ENCODE measurements around the gene RPS4Y2.

The RPS4Y2 gene

GRCh38 chrY:20755808-20756207 is at the start of gene RPS4Y2:
RPS4Y2 (plus strand) TSS chrY:20756108; CDS start chrY:20756164, 56 bp downstream.
- no peak for DNase-seq

- DNase-seq: no peak
These were observed 41.5 kb upstream of the RPS4Y2 start for GRCh38 chrY:20714391-20714790.

- DNase-seq: no peak
These were observed 29.6 kb upstream of the RPS4Y2 start for GRCh38 chrY:20726184-20726907.

GRCh38 chrY:20735200-20735599 is 20.7 kb upstream of the RPS4Y2 start:
- no peak for DNase-seq

- no peak for DNase-seq
These were observed 16.1 kb upstream of the RPS4Y2 start for GRCh38 chrY:20739806-20740205.

- no peak for DNase-seq
These were observed 15.3 kb upstream of the RPS4Y2 start for GRCh38 chrY:20740609-20741008.

- DNase-seq: peak; percentile 2
These were observed 10.8 kb upstream of the RPS4Y2 start for GRCh38 chrY:20745060-20745459.

GRCh38 chrY:20746919-20747318 is 9.0 kb upstream of the RPS4Y2 start:
- no peak for DNase-seq

GRCh38 chrY:20763869-20764268 is 8.0 kb downstream of the RPS4Y2 start:
- DNase-seq: no peak

GRCh38 chrY:20765117-20765516 is 9.2 kb downstream of the RPS4Y2 start:
- no peak for DNase-seq

- no peak for DNase-seq
These were observed 14.8 kb downstream of the RPS4Y2 start for GRCh38 chrY:20770755-20771154.

GRCh38 chrY:20776104-20776503 is 20.2 kb downstream of the RPS4Y2 start:
- DNase-seq: no peak

GRCh38 chrY:20780104-20780654 is 24.3 kb downstream of the RPS4Y2 start:
- DNase-seq: no peak

- no peak for DNase-seq
These were observed 24.9 kb downstream of the RPS4Y2 start for GRCh38 chrY:20780776-20781175.

GRCh38 chrY:20781408-20781807 is 25.5 kb downstream of the RPS4Y2 start:
- DNase-seq: no peak

GRCh38 chrY:20784965-20785364 is 29.1 kb downstream of the RPS4Y2 start:
- no peak for DNase-seq

GRCh38 chrY:20787076-20787475 is 31.2 kb downstream of the RPS4Y2 start:
- DNase-seq: no peak

GRCh38 chrY:20798351-20799049 is 42.6 kb downstream of the RPS4Y2 start:
- DNase-seq: no peak

GRCh38 chrY:20802659-20803058 is 46.8 kb downstream of the RPS4Y2 start:
- DNase-seq: no peak

- DNase-seq: no peak
These were observed 50.3 kb downstream of the RPS4Y2 start for GRCh38 chrY:20806243-20806642.

- DNase-seq: no peak
These were observed 57.6 kb downstream of the RPS4Y2 start for GRCh38 chrY:20813459-20813858.

- no peak for DNase-seq
These were observed 58.9 kb downstream of the RPS4Y2 start for GRCh38 chrY:20814794-20815193.

GRCh38 chrY:20817067-20817466 is 61.2 kb downstream of the RPS4Y2 start:
- no peak for DNase-seq

Data from activated T-cell treated with anti-CD3 and anti-CD28 coated beads for 4 hours (primary cell).